GM19239 (cell line): ENCODE data around the gene RABGEF1.
"Not testable (repeated sequence)": the region's sequence is repeated elsewhere in the genome, so short reads cannot be mapped to it uniquely, and the experiment has no call there.

Experiments
- DNase-seq: peaks from one replicate; pipeline ENCODE4 v3.0.0; 2011; ENCODE audit warnings: low spot score; ENCODE audit not compliant: insufficient read length
- FAIRE-seq: peaks from 2 replicates; lab custom pipeline; 2011; peaks lifted over from hg19 to GRCh38; lab: Jason Lieb, UNC

Gene RABGEF1

DNA sequence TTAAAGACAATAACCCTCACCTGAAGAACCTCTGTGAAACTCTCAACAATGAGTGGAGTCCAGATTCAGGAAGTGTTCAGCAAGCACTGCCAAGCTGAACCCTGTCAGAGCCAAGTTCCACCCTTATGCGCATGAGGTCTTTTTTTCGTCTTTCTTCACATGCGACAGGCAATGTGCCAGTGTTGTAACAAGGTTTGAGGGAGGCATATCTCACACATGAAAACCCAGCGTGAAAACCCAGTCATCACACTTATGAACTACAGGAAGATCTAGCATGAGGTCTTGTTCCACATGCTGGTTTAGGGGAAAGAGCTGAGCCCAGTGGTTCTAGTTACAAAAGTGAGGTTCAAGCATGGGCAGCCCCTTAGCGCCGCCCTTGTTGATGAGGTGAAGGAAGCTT lies 49.7 kb downstream of the RABGEF1 start:
- DNase-seq (no peak), FAIRE-seq (no peak)

DNA sequence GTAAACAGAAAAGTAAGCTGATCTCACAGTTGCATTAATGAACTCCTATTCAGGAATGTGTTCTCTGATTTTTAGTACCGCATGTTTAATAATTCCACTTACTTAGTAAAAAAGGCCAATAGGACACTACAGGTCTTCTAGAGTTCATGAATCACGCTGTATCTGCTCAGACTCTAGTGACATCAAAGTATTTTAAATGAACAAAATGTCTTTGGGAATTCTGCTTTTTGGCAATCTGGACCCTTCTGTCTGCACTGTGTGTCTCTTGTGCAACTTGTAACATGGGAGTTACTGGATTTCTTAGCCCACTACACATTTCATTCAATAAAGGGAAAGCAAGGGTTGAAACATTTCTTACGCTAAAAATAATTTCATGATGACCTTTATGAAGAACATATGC lies 50.2 kb downstream of the RABGEF1 start:
- DNase-seq (no peak), FAIRE-seq (no peak)

DNA sequence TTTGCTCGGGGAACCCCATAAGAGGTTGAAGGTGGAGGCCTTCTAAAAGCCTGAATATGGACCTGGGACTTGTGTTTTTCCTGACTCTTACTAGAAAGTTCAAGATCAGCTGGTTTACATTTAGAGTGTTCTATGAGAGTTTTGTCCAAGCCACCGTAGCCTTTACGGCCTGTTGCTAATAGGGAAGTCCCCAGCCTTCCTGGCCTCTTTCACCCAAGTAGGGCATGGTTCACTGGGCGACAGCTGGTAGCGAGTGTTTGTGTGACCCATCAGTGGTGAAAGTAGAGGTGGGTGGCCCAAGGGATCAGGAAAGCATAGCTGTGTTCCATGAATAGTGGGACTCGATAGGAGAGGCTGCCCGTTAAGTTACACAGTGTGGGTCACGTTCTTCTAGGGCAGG lies 60.1 kb downstream of the RABGEF1 start:
- DNase-seq (no peak), FAIRE-seq (no peak)

DNA sequence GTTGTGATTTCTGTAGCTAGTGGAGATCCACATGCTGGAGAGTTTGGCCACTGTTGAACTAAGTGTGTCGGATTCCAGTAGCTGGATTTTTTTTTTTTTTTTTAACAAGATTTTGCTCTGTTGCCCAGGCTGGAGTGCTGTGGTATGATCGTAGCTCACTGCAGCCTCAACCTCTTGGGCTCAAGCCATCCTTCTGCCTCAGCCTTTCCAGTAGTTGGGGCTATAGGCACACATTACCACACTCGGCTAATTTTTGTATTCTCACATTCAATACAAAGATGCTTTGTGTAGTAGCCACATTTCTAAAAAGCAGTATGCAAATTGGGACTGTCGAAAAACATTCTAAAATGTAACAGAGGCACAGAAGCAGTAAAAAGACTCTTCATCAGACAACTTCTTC lies 63.5 kb downstream of the RABGEF1 start:
- no peak for FAIRE-seq

DNA sequence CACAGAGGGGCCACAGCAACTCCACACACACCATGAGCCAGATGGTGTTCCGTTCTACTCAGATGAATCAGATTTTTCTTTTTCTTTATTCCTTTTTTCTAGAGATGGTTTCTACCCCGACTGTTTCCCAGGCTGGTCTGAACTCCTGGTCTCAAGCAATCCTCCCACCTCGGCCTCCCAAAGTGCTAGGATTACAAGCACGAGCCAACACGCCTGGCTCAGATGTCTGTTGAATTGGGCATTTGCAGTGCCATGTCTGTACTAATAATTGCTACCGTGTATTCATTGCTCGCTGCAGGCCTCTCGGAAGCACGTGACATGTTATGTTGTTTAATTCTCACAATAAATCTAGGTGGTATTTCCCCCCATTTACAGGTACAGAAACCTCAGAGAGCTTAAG lies 67.2 kb downstream of the RABGEF1 start:
- FAIRE-seq: no peak
- DNase-seq: no peak

More for the DNA sequence above, 63.5 kb downstream of the RABGEF1 start:
- no peak for DNase-seq

DNA sequence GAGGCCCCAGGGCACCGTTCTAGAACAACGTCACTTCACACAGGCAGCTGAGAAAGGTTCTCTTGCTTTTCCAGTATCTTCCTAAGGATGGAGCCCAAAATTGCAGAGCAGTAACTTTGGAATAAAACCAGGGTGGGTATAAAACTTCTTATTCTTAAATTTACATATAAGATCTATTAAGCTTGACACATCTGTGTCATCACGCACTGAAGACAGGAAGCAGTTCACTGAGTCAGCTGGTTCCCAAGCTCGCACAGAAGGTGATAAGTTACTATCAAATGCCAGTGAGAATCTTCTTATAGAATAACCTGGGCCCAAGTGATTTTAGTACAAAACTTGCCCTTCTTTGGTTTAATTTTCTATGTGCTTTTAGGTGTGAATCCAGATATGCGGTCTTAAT lies 70.2 kb downstream of the RABGEF1 start:
- no peak for DNase-seq

DNA sequence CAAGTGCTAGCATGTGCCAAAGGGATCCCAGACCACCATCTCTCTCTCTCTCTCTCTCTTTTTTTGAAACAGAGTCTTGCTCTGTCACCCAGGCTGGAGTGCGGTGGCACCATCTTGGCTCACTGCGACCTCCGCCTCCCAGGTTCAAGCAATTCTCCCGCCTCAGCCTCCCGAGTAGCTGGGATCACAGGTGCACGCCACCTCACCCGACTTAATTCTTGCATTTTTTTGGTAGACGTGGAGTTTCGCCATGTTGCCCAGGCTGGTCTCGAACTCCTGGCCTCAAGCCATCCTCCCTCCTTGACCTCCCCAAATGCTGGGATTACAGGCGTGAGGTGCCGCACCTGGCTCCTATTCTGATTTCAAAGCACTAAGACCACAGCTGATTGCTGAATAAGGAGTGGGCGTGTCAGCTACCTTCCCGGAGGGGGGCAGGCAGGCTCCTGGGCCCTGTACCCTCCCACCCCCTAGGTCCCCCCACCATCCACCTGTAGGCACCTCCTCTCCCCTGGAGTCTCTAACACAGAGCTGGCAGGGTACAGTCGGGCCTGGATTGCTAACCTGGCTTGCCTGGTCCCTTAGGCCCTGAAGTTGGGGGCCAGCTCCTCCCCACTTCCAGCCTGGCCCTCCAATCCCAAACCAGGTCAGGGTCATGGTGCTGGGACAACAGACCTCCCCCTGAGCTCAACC lies 74.8 kb downstream of the RABGEF1 start:
- not testable (repeated sequence) for FAIRE-seq, DNase-seq

More for the DNA sequence above, 70.2 kb downstream of the RABGEF1 start:
- no peak for FAIRE-seq

DNA sequence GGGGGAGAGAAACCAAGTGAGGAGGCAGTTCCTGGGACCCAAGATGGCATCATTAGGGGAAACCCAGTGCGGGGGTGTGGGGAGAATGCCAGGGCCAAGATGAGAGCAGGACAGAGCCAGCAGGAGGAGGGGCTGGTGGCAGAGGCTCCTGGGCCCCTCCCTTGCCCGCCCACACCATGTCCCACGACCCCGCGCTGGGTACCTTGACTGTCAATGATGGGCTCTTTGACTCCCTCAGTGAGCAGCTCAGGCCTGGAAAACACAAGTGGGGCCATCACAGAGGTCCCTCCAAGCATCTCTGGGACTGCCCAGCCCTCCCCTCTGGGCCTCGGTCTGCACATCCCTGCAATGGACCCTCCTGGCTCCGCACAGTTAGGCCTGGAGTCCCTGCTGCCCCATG lies 75.4 kb downstream of the RABGEF1 start:
- no peak for DNase-seq
- FAIRE-seq: no peak

DNA sequence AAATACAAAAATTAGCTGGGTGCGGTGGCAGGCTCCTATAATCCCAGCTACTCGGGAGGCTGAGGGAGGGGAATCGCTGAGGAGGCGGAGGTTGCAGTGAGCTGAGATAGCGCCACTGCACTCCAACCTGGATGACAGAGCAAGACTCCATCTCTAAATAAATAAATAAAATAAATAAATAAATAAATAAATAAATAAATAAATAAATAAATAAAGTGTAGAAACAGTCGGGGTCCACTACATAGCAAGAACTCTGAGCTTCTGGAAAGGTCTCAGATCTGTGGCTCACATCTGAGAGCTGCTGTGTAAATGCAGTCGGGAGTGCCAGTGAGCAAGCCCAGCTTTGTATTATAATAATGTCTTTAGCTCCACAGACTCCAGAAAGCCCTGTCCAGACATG lies 76.1 kb downstream of the RABGEF1 start:
- not testable (repeated sequence) for DNase-seq, FAIRE-seq

DNA sequence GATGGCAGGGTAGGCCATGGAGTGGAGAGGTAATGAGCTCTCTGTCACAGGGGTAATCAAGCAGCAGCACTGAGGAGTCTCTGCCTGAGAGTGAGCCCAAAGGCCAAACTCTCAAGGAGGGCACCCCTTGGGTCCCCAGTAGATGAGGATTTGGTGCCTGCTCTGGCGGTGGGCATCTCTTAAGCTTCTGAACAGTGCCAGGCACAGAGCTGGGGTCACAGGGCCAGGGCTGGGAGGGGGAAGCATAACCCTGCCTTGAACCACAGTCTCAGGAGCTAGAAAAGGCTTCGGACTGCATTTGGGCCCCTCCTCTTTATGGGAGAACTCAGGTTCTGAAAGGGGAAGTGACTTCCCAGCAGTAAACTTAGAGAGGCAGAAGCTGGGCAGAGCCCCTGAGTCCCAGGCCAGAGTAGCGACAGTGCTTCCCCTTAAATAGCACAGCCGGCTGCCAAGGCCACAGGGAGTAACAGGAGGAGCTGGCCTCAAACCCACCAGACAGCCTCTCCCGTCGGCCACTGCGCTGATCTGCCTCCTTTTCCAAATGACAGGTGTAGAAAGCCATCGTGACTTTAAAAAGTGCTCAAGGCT lies 76.8 kb downstream of the RABGEF1 start:
- DNase-seq: not testable (repeated sequence)
- FAIRE-seq: peak; percentile 82

DNA sequence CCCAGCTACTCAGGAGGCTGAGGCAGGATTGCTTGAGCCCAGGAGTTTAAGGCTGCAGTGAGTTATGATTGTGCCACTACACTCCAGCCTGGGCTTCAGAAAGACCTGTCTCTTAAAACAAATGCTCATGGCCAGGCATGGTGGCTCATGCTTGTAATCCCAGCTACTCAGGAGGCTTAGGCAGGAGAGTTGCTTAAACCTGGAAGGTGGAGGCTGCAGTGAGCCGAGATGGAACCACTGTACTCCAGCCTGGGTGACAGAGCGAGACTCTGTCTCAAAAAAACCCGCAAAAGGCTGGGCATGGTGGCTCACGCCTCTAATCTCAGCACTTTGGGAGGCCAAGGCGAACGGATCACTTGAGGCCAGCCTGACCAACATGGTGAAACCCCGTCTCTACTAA lies 77.4 kb downstream of the RABGEF1 start:
- not testable (repeated sequence) for FAIRE-seq, DNase-seq

DNA sequence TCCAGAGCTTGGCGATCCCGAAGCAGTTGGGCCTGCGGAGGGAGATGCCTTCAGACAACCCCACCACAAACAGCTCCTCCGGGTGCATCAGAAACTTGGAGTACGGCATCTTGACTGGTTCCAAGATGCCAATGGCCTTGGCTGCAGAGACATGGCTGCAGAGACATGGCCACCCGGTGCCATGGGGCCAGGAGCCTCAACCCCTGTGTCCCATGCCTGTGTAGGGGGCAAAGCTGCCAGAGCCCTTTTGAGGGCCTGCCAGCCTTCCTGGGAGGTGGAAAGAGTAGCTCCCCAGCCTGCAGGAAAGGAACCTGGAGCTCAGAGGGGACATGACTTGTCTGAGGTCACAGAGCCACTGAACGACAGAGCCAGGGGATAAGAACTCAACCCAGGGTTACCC lies 83.5 kb downstream of the RABGEF1 start:
- no peak for DNase-seq
- no peak for FAIRE-seq

DNA sequence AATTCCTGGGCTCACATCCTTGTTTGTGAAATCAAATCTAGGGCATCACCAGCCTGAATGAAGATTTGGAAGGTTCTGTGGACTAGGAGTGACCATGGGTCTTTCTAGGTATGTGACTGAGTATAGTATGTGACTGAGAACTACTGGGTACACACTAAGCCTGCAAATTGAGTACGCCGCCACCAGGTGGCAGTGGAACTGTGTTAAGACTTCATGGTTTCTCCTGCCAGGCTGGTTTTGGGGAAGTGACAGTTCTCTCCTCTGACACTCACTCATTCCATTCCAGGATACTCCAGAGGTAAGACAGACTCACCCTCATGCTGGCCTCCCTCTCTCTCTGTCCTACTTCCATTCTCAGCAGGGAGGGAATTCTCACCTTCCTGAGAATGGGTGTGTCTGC lies 85.0 kb downstream of the RABGEF1 start:
- DNase-seq: not testable (repeated sequence)
- peak; percentile 65 for FAIRE-seq

DNA sequence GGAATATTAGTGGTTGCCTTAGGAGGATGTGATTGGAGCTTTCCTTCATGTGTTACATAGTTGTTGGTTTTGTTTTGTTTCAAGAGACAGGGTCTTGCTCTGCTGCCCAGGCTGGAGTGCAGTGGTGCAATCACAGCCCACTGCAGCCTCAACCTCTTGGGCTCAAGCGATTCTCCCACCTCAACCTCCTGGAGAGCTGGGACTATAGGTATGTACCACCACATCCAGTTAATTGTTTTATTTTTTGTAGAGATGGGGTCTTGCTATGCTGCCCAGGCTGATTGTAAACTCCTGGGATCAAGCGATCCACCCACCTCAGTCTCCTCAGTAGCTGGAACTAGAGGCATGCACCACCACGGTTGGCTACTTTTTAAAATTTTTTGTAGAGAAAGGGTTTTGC lies 86.1 kb downstream of the RABGEF1 start:
- no peak for DNase-seq
- no peak for FAIRE-seq

DNA sequence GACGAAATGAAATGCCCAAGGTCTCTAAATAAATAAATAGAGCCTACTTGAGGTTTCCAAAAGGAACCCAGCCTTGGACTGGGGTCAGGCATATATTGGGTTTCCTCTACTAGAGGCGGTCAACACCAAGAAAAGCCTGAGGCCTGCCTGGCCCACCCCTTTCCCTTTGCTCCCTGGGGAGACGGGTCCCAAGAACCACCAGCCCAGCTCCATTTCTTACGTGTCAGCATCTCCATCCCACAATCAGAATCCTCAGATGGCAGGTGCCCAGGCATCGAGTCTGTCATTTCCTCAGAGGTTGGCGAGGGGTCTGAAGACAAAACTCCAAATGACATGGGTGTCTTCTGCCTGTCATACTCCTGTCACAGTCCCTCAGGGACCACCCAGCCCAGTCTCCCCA lies 90.4 kb downstream of the RABGEF1 start:
- not testable (repeated sequence) for FAIRE-seq, DNase-seq

DNA sequence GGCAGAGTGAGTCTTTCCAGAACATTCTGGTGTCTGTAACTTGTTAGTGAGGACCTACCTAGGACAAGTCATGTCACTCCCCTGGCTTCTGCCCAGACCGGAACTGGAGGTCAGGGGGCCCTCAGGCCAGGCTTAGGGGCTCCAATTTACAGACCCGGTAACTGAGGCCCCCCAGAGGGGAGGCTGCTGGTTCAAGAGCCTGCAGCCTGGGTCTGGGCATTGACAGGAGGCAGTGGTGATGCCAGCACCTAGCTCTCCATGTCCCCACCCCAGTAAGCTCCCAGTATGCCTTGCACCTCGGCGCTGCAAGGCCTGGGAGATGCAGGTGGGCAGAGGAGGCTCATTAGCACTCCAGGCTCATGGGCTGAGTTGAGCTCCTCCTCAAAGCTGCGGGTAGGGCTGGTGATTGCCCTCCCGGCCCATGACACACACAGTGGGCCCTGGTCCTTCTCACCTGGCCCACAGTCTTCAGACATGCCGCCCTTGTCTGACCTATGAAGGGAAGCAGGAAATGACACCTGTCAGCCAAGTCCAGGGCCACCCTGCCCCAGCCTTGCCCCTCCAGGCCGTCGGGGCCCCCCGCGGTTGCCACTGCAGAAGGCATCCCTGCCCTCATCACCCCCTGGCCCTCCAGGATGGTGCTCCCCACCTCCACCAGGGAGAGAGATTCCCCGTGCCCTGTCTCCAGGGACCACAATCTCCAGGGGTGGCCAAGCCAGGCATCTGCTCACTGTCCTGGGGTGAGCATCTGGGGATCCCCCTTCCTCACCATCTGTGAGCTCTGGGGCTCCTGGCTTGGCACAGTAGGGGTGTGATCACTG lies 92.2 kb downstream of the RABGEF1 start:
- DNase-seq (no peak), FAIRE-seq (no peak)

DNA sequence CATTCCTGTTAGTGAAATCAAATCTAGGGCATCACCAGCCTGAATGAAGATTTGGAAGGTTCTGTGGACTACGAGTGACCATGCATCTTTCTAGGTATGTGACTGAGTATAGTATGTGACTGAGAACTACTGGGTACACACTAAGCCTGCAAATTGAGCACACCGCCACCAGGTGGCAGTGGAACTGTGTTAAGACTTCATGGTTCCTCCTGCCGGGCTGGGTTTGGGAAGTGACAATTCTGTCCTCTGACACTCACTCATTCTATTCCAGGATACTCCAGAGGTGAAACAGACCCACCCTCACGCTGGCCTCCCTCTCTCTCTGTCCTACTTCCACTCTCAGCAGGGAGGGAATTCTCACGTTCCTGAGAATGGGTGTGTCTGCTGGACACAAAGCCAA lies 96.5 kb downstream of the RABGEF1 start:
- DNase-seq (no peak), FAIRE-seq (peak; percentile 83)

DNA sequence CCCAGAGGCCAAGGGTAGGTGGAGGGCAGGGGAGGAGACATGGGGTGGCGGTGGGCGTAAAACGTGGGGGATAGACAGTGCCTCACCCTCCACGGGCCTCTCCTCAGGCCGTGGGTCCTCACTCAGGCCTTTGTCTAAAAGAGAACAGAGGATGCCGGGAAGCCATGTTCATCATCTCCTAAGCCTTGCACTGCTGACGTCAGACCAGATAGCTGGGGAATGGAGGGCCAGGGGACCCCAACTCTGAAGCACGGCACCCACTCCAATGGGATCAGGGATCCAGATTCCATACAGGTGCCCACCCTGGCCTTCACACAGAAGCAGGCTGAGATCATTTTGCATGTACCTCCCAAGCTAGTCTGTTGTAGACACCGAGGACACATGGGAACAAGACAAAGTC lies 97.1 kb downstream of the RABGEF1 start:
- no peak for DNase-seq
- no peak for FAIRE-seq

DNA sequence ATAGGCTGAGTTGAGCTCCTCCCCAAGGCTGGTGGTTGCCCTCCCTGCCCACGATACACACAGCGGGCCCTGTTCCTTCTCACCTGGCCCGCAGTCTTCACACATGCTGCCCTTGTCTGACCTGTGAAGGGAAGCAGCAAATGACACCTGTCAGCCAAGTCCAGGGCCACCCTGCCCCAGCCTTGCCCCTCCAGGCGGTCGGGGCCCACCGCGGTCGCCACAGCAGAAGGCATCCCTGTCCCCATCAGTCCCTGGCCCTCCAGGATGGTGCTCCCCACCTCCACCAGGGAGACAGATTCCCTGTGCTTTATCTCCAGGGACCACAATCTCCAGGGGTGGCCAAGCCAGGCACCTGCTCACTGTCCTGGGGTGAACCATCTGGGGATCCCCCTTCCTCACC lies 99.3 kb downstream of the RABGEF1 start:
- FAIRE-seq (no peak), DNase-seq (no peak)

DNA sequence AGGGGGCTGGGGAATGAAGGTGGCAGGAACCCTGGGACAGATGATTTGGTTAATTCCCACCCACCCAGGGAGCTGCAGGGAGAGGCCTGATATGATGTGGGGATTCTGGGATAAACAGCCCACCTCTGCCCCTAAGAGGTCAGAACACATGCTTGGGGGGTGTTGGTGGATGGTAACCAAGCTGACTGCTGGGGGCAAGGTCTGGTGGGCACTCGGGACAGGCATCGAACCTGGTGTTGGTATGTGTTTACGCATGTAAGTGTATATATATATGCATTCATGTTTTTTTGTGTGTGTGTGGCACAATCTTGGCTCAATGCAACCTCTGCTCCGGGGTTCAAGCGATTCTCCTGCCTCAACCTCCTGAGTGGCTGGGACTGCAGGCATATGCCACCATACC lies 99.8 kb downstream of the RABGEF1 start:
- FAIRE-seq: no peak
- no peak for DNase-seq

DNA sequence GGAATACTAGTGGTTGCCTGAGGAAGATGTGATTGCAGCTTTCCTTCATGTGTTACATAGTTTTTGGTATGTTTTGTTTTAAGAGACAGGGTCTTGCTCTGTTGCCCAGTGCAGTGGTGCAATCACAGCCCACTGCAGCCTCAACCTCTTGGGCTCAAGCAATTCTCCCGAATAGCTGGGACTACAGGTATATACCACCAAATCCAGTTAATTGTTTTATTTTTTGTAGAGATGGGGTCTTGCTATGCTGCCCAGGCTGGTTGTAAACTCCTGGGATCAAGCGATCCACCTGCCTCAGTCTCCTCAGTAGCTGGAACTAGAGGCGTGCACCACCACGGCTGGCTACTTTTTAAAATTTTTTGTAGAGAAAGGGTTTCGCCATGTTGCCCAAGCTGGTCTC lies 101.4 kb downstream of the RABGEF1 start:
- no peak for FAIRE-seq
- no peak for DNase-seq
